ENCODE measurements around the gene PSMD3. TPM values are rescaled to one million over a fixed set of nuclear protein-coding genes. Genes with fewer than 3 reads are reported as not detected.

PSMD3 gene
- total and polyA plus RNA-seq, 4 donors: 30.7 to 80.7 (median 66.3) TPM

DNA sequence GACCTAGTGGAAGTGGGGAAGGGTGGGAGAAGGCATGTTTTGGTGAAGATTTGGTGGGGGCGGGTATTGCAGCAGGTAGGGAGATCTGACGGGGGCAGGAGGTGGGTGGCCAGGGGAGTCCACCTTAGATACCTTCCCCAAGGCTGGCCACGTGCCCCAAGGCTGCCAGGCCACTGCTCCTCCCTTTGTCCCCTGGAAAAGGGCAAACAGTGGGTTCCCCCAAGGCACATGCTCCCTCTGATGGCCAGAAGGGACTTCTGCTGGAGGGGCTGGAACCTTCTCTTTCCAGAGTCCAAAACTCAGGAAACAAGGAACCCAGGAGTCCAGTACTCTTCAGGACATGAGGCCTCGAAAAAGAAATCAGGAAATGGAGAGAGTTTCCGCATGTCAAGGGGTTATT, 6.2 kb upstream of the PSMD3 start:
- TF ChIP-seq FOXA2 (IDR thresholded peaks at IDR 0.05) (no peak), HNF4A (conservative IDR thresholded peaks at IDR 0.05) (no peak), GABPA (IDR thresholded peaks at IDR 0.05 in 1 of 2, conservative IDR thresholded peaks at IDR 0.05 in 1 of 2) (no peak), SP1 (IDR thresholded peaks at IDR 0.05) (no peak), TAF1 (conservative IDR thresholded peaks at IDR 0.05) (no peak), FOXA1 (IDR thresholded peaks at IDR 0.05) (no peak)
- no peak overlapping the region for H3K9ac ChIP-seq (ENCODE audit: low read depth in 1 of 2, low read length in 2 of 2)
- peaks cover 0 to under 1% (median 0%) of the 10 kb centered on the region in 4 donors for H3K4me1 ChIP-seq (ENCODE audit: control insufficient read depth in 4 of 4, insufficient read depth in 4 of 4, low read length in 3 of 4)
- H3K4me3 ChIP-seq (ENCODE audit: low read depth in 1 of 3, low read length in 3 of 3): no peak overlapping the region
- H3K36me3 ChIP-seq (ENCODE audit: control insufficient read depth in 4 of 4, insufficient read depth in 3 of 4, low read depth in 1 of 4, low read length in 3 of 4): no peaks in the 10 kb centered on the region
- H3K27ac ChIP-seq (ENCODE audit: low read depth in 1 of 2, low read length in 2 of 2): no peak overlapping the region
- DNase-seq (ENCODE audit: low spot score): no peak
- no peaks in the 10 kb centered on the region for H3K9me3 ChIP-seq (ENCODE audit: control insufficient read depth in 4 of 4, low read length in 3 of 4)
- no peaks in the 10 kb centered on the region for H3K27me3 ChIP-seq (ENCODE audit: control insufficient read depth in 4 of 4, insufficient read depth in 4 of 4, low read length in 3 of 4)
- WGBS: 78% methylated on average over 5 of the region's 5 CpGs

DNA sequence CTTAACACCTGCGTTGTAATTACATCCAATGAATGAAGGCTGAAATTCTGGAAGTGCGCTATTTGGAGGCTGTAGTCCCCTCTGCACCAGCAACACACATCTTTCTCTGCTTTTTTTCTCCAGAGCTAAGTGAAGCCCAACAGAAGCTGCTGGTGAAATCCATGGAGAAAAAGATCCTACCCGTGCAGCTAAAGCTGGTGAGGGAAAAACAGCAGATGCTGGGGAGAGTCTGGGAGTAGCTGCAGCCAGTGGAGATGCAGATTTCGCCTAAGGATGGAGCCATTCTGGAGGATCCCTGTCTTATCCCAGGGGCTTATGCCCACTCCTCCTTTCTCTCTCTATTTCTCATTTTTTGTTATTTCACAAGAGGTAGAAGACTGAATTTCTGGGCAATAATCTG, 4.8 kb upstream of the PSMD3 start:
- no peak overlapping the region for H3K9ac ChIP-seq (ENCODE audit: low read depth in 1 of 2, low read length in 2 of 2)
- H3K36me3 ChIP-seq (ENCODE audit: control insufficient read depth in 4 of 4, insufficient read depth in 3 of 4, low read depth in 1 of 4, low read length in 3 of 4): no peaks in the 10 kb centered on the region
- WGBS: 78% methylated on average over 4 of the region's 4 CpGs
- no peak overlapping the region for H3K4me3 ChIP-seq (ENCODE audit: low read depth in 1 of 3, low read length in 3 of 3)
- no peaks in the 10 kb centered on the region for H3K27me3 ChIP-seq (ENCODE audit: control insufficient read depth in 4 of 4, insufficient read depth in 4 of 4, low read length in 3 of 4)
- H3K9me3 ChIP-seq (ENCODE audit: control insufficient read depth in 4 of 4, low read length in 3 of 4): no peaks in the 10 kb centered on the region
- H3K4me1 ChIP-seq (ENCODE audit: control insufficient read depth in 4 of 4, insufficient read depth in 4 of 4, low read length in 3 of 4): peaks cover 0 to 6% (median 5%) of the 10 kb centered on the region in 4 donors
- TF ChIP-seq HNF4G (IDR thresholded peaks at IDR 0.05): no peak
- TF ChIP-seq, protein P1, sequence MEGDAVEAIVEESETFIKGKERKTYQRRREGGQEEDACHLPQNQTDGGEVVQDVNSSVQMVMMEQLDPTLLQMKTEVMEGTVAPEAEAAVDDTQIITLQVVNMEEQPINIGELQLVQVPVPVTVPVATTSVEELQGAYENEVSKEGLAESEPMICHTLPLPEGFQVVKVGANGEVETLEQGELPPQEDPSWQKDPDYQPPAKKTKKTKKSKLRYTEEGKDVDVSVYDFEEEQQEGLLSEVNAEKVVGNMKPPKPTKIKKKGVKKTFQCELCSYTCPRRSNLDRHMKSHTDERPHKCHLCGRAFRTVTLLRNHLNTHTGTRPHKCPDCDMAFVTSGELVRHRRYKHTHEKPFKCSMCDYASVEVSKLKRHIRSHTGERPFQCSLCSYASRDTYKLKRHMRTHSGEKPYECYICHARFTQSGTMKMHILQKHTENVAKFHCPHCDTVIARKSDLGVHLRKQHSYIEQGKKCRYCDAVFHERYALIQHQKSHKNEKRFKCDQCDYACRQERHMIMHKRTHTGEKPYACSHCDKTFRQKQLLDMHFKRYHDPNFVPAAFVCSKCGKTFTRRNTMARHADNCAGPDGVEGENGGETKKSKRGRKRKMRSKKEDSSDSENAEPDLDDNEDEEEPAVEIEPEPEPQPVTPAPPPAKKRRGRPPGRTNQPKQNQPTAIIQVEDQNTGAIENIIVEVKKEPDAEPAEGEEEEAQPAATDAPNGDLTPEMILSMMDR (IDR thresholded peaks at IDR 0.05; ENCODE audit: low read depth, low read length, missing input control): no peak
- TF ChIP-seq RXRA (IDR thresholded peaks at IDR 0.05): no peak
- no peak for TF ChIP-seq NR2F2 (IDR thresholded peaks at IDR 0.05)
- no peak for TF ChIP-seq EGR1 (IDR thresholded peaks at IDR 0.05; ENCODE audit: low read depth in 2 of 2)
- TF ChIP-seq, protein P2, sequence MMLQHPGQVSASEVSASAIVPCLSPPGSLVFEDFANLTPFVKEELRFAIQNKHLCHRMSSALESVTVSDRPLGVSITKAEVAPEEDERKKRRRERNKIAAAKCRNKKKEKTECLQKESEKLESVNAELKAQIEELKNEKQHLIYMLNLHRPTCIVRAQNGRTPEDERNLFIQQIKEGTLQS (IDR thresholded peaks at IDR 0.05): no peak
- no peak for TF ChIP-seq HNF4A (conservative IDR thresholded peaks at IDR 0.05)
- TF ChIP-seq GABPA (IDR thresholded peaks at IDR 0.05 in 1 of 2, conservative IDR thresholded peaks at IDR 0.05 in 1 of 2): no peak
- no peak for TF ChIP-seq SP1 (IDR thresholded peaks at IDR 0.05)
- no peak for TF ChIP-seq FOXA2 (IDR thresholded peaks at IDR 0.05)
- no peak overlapping the region for H3K27ac ChIP-seq (ENCODE audit: low read depth in 1 of 2, low read length in 2 of 2)
- DNase-seq (ENCODE audit: low spot score): no peak

DNA sequence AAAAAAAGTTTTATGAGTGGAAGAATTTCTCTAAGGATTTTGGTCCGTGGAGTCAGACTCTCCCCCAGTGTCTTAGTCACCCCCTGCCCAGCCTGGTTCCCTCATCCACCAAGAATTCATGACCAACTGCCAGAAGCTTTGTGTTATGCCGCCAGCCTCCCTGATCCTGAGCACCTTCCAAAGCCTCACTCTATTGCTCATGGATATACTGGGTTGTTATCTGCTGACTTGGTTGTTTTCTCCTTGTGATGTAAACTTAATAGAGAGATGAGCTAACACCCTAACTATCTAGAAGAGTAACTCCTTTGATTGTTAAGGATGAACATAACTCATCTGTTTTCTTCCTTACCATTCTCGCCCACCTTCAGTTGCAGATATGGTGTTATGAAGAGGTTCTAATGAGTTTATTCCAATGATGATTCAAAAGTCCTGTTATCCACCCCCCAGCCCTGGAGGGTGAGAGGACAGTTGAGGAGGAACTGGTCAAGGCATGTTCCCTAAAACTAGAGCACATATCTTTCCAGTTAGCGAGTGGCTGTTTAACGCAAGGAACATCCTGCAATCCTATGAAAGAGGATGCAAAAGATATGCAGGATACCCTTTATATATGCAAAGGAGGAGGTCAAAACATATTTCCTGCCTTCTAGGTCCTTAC, 1.5 kb upstream of the PSMD3 start:
- 83% methylated on average over 5 of the region's 5 CpGs for WGBS
- Histone ChIP-seq H3K27me3 (ENCODE audit: control insufficient read depth in 4 of 4, insufficient read depth in 4 of 4, low read length in 3 of 4) (no peaks in the 10 kb centered on the region), H3K9ac (ENCODE audit: low read depth in 1 of 2, low read length in 2 of 2) (no peak overlapping the region), H3K9me3 (ENCODE audit: control insufficient read depth in 4 of 4, low read length in 3 of 4) (no peaks in the 10 kb centered on the region), H3K36me3 (ENCODE audit: control insufficient read depth in 4 of 4, insufficient read depth in 3 of 4, low read depth in 1 of 4, low read length in 3 of 4) (peaks cover 0 to 1% (median under 1%) of the 10 kb centered on the region in 4 donors), H3K4me3 (ENCODE audit: low read depth in 1 of 3, low read length in 3 of 3) (no peak overlapping the region), H3K27ac (ENCODE audit: low read depth in 1 of 2, low read length in 2 of 2) (no peak overlapping the region), H3K4me1 (ENCODE audit: control insufficient read depth in 4 of 4, insufficient read depth in 4 of 4, low read length in 3 of 4) (peaks cover 0 to 23% (median 20%) of the 10 kb centered on the region in 4 donors)
- no peak for DNase-seq (ENCODE audit: low spot score)
- TF ChIP-seq NR2F2 (IDR thresholded peaks at IDR 0.05) (no peak), FOXA2 (IDR thresholded peaks at IDR 0.05) (no peak), HNF4A (conservative IDR thresholded peaks at IDR 0.05) (no peak), EGR1 (IDR thresholded peaks at IDR 0.05; ENCODE audit: low read depth in 2 of 2) (no peak), YY1 (IDR thresholded peaks at IDR 0.05) (no peak), SP1 (IDR thresholded peaks at IDR 0.05) (no peak), JUND (IDR thresholded peaks at IDR 0.05) (no peak), TAF1 (conservative IDR thresholded peaks at IDR 0.05) (no peak), RXRA (IDR thresholded peaks at IDR 0.05) (no peak)
- TF ChIP-seq, protein P3, sequence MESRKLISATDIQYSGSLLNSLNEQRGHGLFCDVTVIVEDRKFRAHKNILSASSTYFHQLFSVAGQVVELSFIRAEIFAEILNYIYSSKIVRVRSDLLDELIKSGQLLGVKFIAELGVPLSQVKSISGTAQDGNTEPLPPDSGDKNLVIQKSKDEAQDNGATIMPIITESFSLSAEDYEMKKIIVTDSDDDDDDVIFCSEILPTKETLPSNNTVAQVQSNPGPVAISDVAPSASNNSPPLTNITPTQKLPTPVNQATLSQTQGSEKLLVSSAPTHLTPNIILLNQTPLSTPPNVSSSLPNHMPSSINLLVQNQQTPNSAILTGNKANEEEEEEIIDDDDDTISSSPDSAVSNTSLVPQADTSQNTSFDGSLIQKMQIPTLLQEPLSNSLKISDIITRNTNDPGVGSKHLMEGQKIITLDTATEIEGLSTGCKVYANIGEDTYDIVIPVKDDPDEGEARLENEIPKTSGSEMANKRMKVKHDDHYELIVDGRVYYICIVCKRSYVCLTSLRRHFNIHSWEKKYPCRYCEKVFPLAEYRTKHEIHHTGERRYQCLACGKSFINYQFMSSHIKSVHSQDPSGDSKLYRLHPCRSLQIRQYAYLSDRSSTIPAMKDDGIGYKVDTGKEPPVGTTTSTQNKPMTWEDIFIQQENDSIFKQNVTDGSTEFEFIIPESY (IDR thresholded peaks at IDR 0.05): no peak
- TF ChIP-seq, protein P4, sequence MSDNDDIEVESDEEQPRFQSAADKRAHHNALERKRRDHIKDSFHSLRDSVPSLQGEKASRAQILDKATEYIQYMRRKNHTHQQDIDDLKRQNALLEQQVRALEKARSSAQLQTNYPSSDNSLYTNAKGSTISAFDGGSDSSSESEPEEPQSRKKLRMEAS (IDR thresholded peaks at IDR 0.05): no peak
- TF ChIP-seq, protein P1 (IDR thresholded peaks at IDR 0.05; ENCODE audit: low read depth, low read length, missing input control): no peak
